Activated CD8-positive, alpha-beta memory T cell treated with anti-CD3 and anti-CD28 coated beads for 24 hours (primary cell): ENCODE measurements around the gene RBP4.
"Not testable (repeated sequence)": the region's sequence is repeated elsewhere in the genome, so short reads cannot be mapped to it uniquely, and the experiment has no call there.

Experiments used
- DNase-seq: peaks from one replicate; pipeline ENCODE4 v3.0.0-alpha.2; 2020

Gene RBP4

GRCh38 chr10:93565446-93565845 is 35.6 kb downstream of the RBP4 start:
- DNase-seq, result no peak

GRCh38 chr10:93560541-93560940 is 40.5 kb downstream of the RBP4 start:
- no peak for DNase-seq

GRCh38 chr10:93559490-93559889 is 41.5 kb downstream of the RBP4 start:
- no peak for DNase-seq

GRCh38 chr10:93554760-93555432 is 46.1 kb downstream of the RBP4 start:
- DNase-seq, result peak; percentile 70

GRCh38 chr10:93554316-93554663 is 46.7 kb downstream of the RBP4 start:
- no peak for DNase-seq

GRCh38 chr10:93553482-93554315 is 47.3 kb downstream of the RBP4 start:
- no peak for DNase-seq

GRCh38 chr10:93552780-93553179 is 48.3 kb downstream of the RBP4 start:
- no peak for DNase-seq

- DNase-seq, result no peak
These were observed 50.4 kb downstream of the RBP4 start for GRCh38 chr10:93550606-93551005.

GRCh38 chr10:93548376-93549071 is 52.5 kb downstream of the RBP4 start:
- DNase-seq, result no peak

GRCh38 chr10:93547522-93547921 is 53.5 kb downstream of the RBP4 start:
- no peak for DNase-seq

- DNase-seq, result not testable (repeated sequence)
These were observed 54.0 kb downstream of the RBP4 start for GRCh38 chr10:93546995-93547394.

GRCh38 chr10:93542358-93542791 is 58.7 kb downstream of the RBP4 start:
- no peak for DNase-seq
